IPS-15b (cell line): Measurements from ENCODE around the gene THYN1.

Experiments used
- H3K27me3 ChIP-seq: one replicate; pipeline ENCODE4 v1.6.1; 2013; ENCODE audit warnings: low read length; ENCODE audit not compliant: control insufficient read depth, insufficient read depth
- H3K36me3 ChIP-seq: one replicate; pipeline ENCODE4 v1.6.1; 2013; ENCODE audit warnings: low read length; ENCODE audit not compliant: control insufficient read depth, insufficient read depth
- H3K4me1 ChIP-seq: one replicate; pipeline ENCODE4 v1.6.1; 2013; ENCODE audit warnings: mild to moderate bottlenecking, low read length; ENCODE audit not compliant: control insufficient read depth, insufficient read depth
- H3K4me3 ChIP-seq: one replicate; pipeline ENCODE4 v1.5.1; 2013; ENCODE audit warnings: low read depth, low read length
- H3K9ac ChIP-seq: one replicate; pipeline ENCODE4 v1.6.1; 2013; ENCODE audit warnings: low read depth, mild to moderate bottlenecking, low read length
- H3K9me3 ChIP-seq: one replicate; pipeline ENCODE4 v1.6.1; 2013; ENCODE audit warnings: mild to moderate bottlenecking, low read length; ENCODE audit not compliant: control insufficient read depth, insufficient read depth

THYN1 gene

GRCh38 chr11:134200688-134201087, 52.5 kb downstream of the THYN1 start:
- no peak overlapping the region for H3K4me3 ChIP-seq
- H3K9me3 ChIP-seq = no peaks in the 10 kb centered on the region
- H3K4me1 ChIP-seq = no peaks in the 10 kb centered on the region
- H3K27me3 ChIP-seq = no peaks in the 10 kb centered on the region
- peaks cover 8% of the 10 kb centered on the region for H3K36me3 ChIP-seq
- no peak overlapping the region for H3K9ac ChIP-seq

GRCh38 chr11:134199531-134199930, 53.6 kb downstream of the THYN1 start:
- Histone ChIP-seq H3K9ac (no peak overlapping the region), H3K36me3 (peaks cover 7% of the 10 kb centered on the region), H3K27me3 (no peaks in the 10 kb centered on the region), H3K9me3 (no peaks in the 10 kb centered on the region), H3K4me3 (no peak overlapping the region), H3K4me1 (no peaks in the 10 kb centered on the region)
